ENCODE data around the gene AFF1. TPM values are rescaled to one million over a fixed set of nuclear protein-coding genes. Genes with fewer than 3 reads are reported as not detected.
A peak's percentile ranks its signal among the peaks of the same experiment; 100 is the strongest.
"Not testable (repeated sequence)": the region's sequence is repeated elsewhere in the genome, so short reads cannot be mapped to it uniquely, and the experiment has no call there.

AFF1 gene
- total RNA-seq, 1 experiment from 2014 or later, result 14.5 TPM

DNA sequence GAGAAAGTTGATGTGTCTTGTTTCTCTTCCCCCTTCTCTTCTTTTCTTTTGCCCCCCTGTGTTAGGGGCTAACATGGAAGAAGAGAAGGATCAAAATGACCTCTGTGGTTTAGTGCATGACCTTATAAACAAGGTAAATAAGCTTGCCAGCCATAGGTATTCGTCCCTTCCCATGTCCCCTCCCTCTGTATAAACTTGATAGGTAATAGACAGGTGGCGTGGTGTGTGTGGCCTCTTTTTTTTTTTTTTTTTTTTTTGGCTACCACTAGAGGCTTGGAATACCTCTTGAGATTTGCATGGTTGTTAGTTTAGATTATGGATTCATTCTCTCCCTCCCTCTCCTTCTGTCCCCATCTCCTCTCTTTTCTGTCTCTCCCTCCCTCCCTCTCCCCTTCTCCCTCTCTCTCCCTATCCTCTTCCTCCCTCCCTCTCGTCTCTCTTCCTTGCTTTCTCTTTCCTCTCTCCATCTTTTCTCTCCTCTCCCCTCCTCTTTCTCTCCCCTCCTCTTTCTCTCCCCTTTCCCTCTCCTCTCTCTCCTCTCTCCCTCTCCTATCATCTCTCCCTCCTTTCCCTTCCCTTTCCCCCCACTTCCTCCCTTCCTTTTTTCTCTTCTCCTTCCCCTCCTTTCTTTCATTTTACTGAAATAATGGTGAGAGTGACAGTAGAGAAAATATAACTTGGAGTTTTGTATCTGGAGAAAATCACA, 134.4 kb downstream of the AFF1 start:
- peaks cover 7% of the 10 kb centered on the region for H3K4me1 ChIP-seq (replicated peaks)
- H3K4me3 ChIP-seq, result no peak overlapping the region
- H3K27me3 ChIP-seq (replicated peaks), result no peaks in the 10 kb centered on the region
- no peak for DNase-seq (ENCODE audit: low read depth in 1 of 2, low spot score in 2 of 2)
- H3K36me3 ChIP-seq, result no peaks in the 10 kb centered on the region
- H3K9me3 ChIP-seq (replicated peaks), result no peaks in the 10 kb centered on the region
- no peak overlapping the region for H3K27ac ChIP-seq

DNA sequence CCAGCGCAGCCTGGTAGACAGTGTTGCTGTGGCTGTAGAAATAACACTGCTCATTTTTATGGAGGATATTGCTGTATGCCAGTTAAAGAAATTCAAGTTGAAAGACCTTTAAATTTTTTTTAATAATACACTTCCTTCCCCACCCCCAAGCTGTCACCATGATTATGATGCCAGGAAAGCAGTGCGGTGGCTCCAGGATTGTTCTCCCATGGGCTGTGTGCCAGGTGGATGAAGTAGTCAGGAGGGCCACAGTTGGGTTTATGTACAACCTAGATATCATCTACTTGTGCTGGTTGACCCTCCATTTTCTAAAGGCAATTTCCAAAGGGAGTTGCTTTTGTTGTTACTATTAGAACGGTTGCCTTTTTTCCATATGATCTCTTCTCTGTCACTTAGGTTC, 136.6 kb downstream of the AFF1 start:
- Histone ChIP-seq H3K4me1 (replicated peaks) (peaks cover 7% of the 10 kb centered on the region), H3K9me3 (replicated peaks) (no peaks in the 10 kb centered on the region), H3K36me3 (no peaks in the 10 kb centered on the region), H3K4me3 (no peak overlapping the region), H3K27me3 (replicated peaks) (no peaks in the 10 kb centered on the region), H3K27ac (no peak overlapping the region)
- no peak for DNase-seq (ENCODE audit: low read depth in 1 of 2, low spot score in 2 of 2)

GRCh38 chr4:87072545-87072944, 137.7 kb downstream of the AFF1 start:
- not testable (repeated sequence) for H3K9me3 ChIP-seq (replicated peaks); DNase-seq (ENCODE audit: low read depth in 1 of 2, low spot score in 2 of 2); H3K36me3 ChIP-seq; H3K27me3 ChIP-seq (replicated peaks); H3K4me1 ChIP-seq (replicated peaks); H3K27ac ChIP-seq; H3K4me3 ChIP-seq

- no peaks in the 10 kb centered on the region for H3K36me3 ChIP-seq
- no peak overlapping the region for H3K27ac ChIP-seq
- peaks cover 14% of the 10 kb centered on the region for H3K4me1 ChIP-seq (replicated peaks)
- H3K4me3 ChIP-seq, result no peak overlapping the region
- DNase-seq (ENCODE audit: low read depth in 1 of 2, low spot score in 2 of 2), result no peak
- no peaks in the 10 kb centered on the region for H3K9me3 ChIP-seq (replicated peaks)
- H3K27me3 ChIP-seq (replicated peaks), result no peaks in the 10 kb centered on the region
Measured at GRCh38 chr4:87073199-87074120, 138.6 kb downstream of the AFF1 start.

DNA sequence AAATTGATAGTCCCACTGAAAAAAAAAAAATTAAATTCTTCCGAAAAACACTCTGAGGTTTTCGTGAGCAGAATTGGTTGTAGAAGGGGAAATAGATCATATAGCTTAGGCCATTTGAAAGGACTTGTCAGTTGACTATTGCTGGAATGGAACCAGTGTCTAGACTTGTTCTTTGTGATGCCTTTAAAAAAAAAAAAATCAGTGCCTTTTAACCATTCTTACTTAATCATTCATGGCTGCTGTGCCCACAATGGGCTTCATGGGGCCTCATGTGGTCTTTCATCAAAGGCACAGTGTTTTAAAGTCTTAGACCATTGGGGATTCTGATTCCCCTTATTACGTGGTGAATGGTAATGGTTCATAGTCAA, 139.3 kb downstream of the AFF1 start:
- Histone ChIP-seq H3K27me3 (replicated peaks) (no peaks in the 10 kb centered on the region), H3K4me3 (no peak overlapping the region), H3K36me3 (no peaks in the 10 kb centered on the region), H3K4me1 (replicated peaks) (peaks cover 20% of the 10 kb centered on the region), H3K9me3 (replicated peaks) (no peaks in the 10 kb centered on the region), H3K27ac (no peak overlapping the region)
- DNase-seq (ENCODE audit: low read depth in 1 of 2, low spot score in 2 of 2), result no peak

- H3K4me3 ChIP-seq, result no peak overlapping the region
- no peak for DNase-seq (ENCODE audit: low read depth in 1 of 2, low spot score in 2 of 2)
- H3K27me3 ChIP-seq (replicated peaks), result no peaks in the 10 kb centered on the region
- H3K36me3 ChIP-seq, result no peaks in the 10 kb centered on the region
- no peak overlapping the region for H3K27ac ChIP-seq
- peaks cover 33% of the 10 kb centered on the region for H3K4me1 ChIP-seq (replicated peaks)
- H3K9me3 ChIP-seq (replicated peaks), result no peaks in the 10 kb centered on the region
Measured at GRCh38 chr4:87075876-87076275, 141.1 kb downstream of the AFF1 start.

- Histone ChIP-seq H3K27ac (no peak overlapping the region), H3K4me3 (no peak overlapping the region), H3K9me3 (replicated peaks) (no peaks in the 10 kb centered on the region), H3K4me1 (replicated peaks) (peaks cover 33% of the 10 kb centered on the region), H3K27me3 (replicated peaks) (no peaks in the 10 kb centered on the region), H3K36me3 (no peaks in the 10 kb centered on the region)
- DNase-seq (ENCODE audit: low read depth in 1 of 2, low spot score in 2 of 2), result no peak
Measured at GRCh38 chr4:87076690-87077358, 142.0 kb downstream of the AFF1 start.

GRCh38 chr4:87077914-87078585, 143.2 kb downstream of the AFF1 start:
- no peak overlapping the region for H3K4me3 ChIP-seq
- peak overlapping the region; percentile 59 for H3K27ac ChIP-seq
- no peaks in the 10 kb centered on the region for H3K36me3 ChIP-seq
- peaks cover 33% of the 10 kb centered on the region for H3K4me1 ChIP-seq (replicated peaks)
- H3K9me3 ChIP-seq (replicated peaks), result no peaks in the 10 kb centered on the region
- DNase-seq (ENCODE audit: low read depth in 1 of 2, low spot score in 2 of 2), result peak in 1 of 2 experiments; percentile 54
- H3K27me3 ChIP-seq (replicated peaks), result no peaks in the 10 kb centered on the region

GRCh38 chr4:87078987-87079486, 144.2 kb downstream of the AFF1 start:
- no peak overlapping the region for H3K4me3 ChIP-seq
- H3K27me3 ChIP-seq (replicated peaks), result no peaks in the 10 kb centered on the region
- peaks cover 3% of the 10 kb centered on the region; the same call in 1 of the 2 replicates for H3K36me3 ChIP-seq
- H3K9me3 ChIP-seq (replicated peaks), result no peaks in the 10 kb centered on the region
- DNase-seq (ENCODE audit: low read depth in 1 of 2, low spot score in 2 of 2), result peak; percentile 57 to 78
- peak overlapping the region; percentile 59 for H3K27ac ChIP-seq
- peaks cover 27% of the 10 kb centered on the region for H3K4me1 ChIP-seq (replicated peaks)

- DNase-seq (ENCODE audit: low read depth in 1 of 2, low spot score in 2 of 2), result no peak
- H3K27ac ChIP-seq, result peak overlapping the region; percentile 59
- no peaks in the 10 kb centered on the region for H3K9me3 ChIP-seq (replicated peaks)
- H3K4me1 ChIP-seq (replicated peaks), result peaks cover 27% of the 10 kb centered on the region
- H3K27me3 ChIP-seq (replicated peaks), result no peaks in the 10 kb centered on the region
- H3K36me3 ChIP-seq, result peaks cover 9% of the 10 kb centered on the region; the same call in 1 of the 2 replicates
- H3K4me3 ChIP-seq, result no peak overlapping the region
Measured at GRCh38 chr4:87079967-87080366, 145.2 kb downstream of the AFF1 start.

DNA sequence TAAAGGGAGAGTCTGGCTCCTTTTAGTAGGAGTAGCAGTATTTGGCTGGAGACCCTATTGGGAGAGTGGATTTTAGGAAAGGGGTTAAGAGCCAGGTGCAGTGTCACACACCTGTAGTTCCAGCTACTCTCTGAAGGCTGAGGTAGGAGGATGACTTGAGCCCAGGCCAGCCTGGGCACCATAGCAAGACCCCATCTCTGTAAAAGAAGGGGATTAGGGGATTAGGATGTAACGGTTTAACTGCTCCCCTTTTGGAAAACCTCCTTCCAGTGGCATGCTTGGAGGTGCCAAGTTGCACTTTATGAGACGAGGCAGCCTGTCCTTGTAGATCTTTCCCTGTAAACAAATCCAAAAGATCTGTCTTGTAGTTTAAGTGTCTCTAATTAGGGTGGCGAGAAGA, 145.7 kb downstream of the AFF1 start:
- Histone ChIP-seq H3K27me3 (replicated peaks) (no peaks in the 10 kb centered on the region), H3K36me3 (peaks cover 9% of the 10 kb centered on the region; the same call in 1 of the 2 replicates), H3K4me1 (replicated peaks) (peaks cover 27% of the 10 kb centered on the region), H3K4me3 (no peak overlapping the region), H3K27ac (no peak overlapping the region; the same call in 1 of the 2 replicates), H3K9me3 (replicated peaks) (no peaks in the 10 kb centered on the region)
- no peak for DNase-seq (ENCODE audit: low read depth in 1 of 2, low spot score in 2 of 2)

- peaks cover 36% of the 10 kb centered on the region for H3K4me1 ChIP-seq (replicated peaks)
- DNase-seq (ENCODE audit: low read depth in 1 of 2, low spot score in 2 of 2), result no peak
- peaks cover 18% of the 10 kb centered on the region for H3K36me3 ChIP-seq
- no peaks in the 10 kb centered on the region for H3K9me3 ChIP-seq (replicated peaks)
- no peak overlapping the region for H3K4me3 ChIP-seq
- H3K27ac ChIP-seq, result no peak overlapping the region
- H3K27me3 ChIP-seq (replicated peaks), result no peaks in the 10 kb centered on the region
Measured at GRCh38 chr4:87081826-87082225, 147.0 kb downstream of the AFF1 start.

DNA sequence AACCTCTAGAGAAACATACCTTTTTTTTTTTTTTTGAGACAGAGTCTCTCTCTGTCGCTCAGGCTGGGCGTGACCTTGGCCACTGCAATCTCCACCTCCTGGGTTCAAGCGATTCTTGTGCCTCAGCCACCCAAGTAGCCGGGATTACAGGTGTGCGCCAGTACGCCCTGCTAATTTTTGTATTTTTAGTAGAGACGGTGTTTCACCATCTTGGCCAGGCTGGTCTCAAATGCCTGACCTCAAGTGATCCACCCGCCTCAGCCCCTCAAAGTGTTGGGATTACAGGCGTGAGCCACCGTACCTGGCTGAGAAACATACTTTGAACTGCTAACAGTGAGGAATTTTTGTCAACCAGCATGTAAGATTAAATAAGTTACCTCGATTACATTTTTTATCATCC, 150.9 kb downstream of the AFF1 start:
- H3K9me3 ChIP-seq (replicated peaks); H3K4me3 ChIP-seq: not testable (repeated sequence)

More for the DNA sequence above, 150.9 kb downstream of the AFF1 start:
- H3K4me1 ChIP-seq (replicated peaks), result peaks cover 17% of the 10 kb centered on the region
- H3K27me3 ChIP-seq (replicated peaks); H3K27ac ChIP-seq; DNase-seq (ENCODE audit: low read depth in 1 of 2, low spot score in 2 of 2): not testable (repeated sequence)
- H3K36me3 ChIP-seq, result peaks cover 31% of the 10 kb centered on the region

All from SJSA1 (cell line).